IPS-15b (cell line): ENCODE results near the gene ZNF500.

ENCODE experiments used
- H3K27me3 ChIP-seq: one replicate; pipeline ENCODE4 v1.6.1; 2013; ENCODE audit warnings: low read length; ENCODE audit not compliant: control insufficient read depth, insufficient read depth
- H3K36me3 ChIP-seq: one replicate; pipeline ENCODE4 v1.6.1; 2013; ENCODE audit warnings: low read length; ENCODE audit not compliant: control insufficient read depth, insufficient read depth
- H3K4me1 ChIP-seq: one replicate; pipeline ENCODE4 v1.6.1; 2013; ENCODE audit warnings: mild to moderate bottlenecking, low read length; ENCODE audit not compliant: control insufficient read depth, insufficient read depth
- H3K4me3 ChIP-seq: one replicate; pipeline ENCODE4 v1.5.1; 2013; ENCODE audit warnings: low read depth, low read length
- H3K9ac ChIP-seq: one replicate; pipeline ENCODE4 v1.6.1; 2013; ENCODE audit warnings: low read depth, mild to moderate bottlenecking, low read length
- H3K9me3 ChIP-seq: one replicate; pipeline ENCODE4 v1.6.1; 2013; ENCODE audit warnings: mild to moderate bottlenecking, low read length; ENCODE audit not compliant: control insufficient read depth, insufficient read depth

Gene ZNF500

DNA sequence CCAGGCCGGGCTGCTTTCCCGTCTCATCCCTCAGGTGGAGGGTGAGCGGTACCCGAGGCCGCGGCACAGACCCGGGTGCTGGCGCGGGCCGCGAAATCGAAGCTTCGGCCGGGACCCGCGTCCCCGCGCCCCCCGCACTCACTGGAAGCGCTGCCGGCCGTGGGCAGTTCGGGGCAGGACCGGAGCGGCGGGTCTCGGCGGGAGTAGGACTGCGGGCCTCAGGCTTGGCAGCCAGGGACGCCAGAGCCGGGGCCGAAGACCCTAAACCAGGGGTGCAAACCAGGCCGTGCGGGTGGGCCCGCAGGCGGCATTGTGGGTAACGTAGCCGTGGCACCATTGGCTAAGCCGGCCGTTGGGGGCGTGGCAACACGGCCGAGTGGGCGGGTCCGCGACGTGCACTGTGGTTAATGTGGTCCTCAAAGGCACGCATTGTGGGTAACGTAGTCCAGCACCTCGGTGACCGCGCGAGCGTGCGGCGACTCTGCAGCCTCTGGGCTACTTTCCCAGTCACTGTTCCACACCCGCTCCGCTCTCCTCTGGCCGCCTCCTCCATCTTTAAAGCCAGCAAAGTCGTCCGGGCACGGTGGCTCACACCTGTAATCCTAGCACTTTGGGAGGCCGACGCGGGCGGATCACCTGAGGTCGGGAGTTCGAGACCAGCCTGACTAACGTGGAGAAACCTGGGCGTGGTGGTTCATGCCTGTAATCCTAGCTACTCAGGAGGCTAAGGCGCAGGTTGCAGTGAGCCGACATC lies at the start of gene ZNF500:
Gene ZNF500, minus strand, starts transcription at position 288 of the 754 bp plus-strand sequence. CDS start 1,184 bp downstream, outside the sequence.
- H3K9me3 ChIP-seq = no peaks in the 10 kb centered on the region
- peaks cover 2% of the 10 kb centered on the region for H3K4me1 ChIP-seq
- H3K36me3 ChIP-seq = peaks cover 23% of the 10 kb centered on the region
- H3K27me3 ChIP-seq = no peaks in the 10 kb centered on the region
- peak within 1 kb of the TSS; percentile 76 for H3K4me3 ChIP-seq
- peak within 1 kb of the TSS; percentile 79 for H3K9ac ChIP-seq

DNA sequence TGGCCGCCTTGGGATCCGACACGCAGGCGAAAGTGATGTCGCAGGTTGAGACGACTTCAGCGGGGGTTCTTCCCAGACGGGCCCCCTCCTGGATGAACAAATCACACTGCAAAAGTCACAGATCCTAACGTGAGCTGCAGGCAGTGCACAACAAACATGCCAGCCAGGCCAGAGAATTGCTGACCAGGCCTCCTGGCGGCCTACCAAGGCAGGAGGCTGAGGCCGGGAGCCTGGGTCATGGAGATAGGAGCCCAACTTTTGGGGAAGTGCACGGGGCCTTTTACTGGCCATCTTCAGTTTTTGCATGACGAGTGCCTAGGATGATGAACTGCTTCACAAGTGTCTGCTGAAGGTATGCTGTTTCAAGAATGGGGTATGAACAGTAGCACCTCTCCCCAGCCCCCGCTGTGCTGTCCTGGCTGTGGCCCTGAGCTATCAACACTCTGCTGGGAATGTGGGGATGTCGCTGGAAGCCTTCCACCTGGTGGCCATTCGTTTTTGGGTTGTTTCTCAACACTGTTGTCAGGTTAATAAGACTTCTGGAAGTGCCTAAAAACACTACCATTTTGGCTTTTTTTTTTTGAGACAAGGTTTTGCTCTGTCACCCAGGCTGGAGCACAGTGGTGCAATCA lies 47.7 kb upstream of the ZNF500 start:
- Histone ChIP-seq H3K4me1 (no peaks in the 10 kb centered on the region), H3K9ac (no peak overlapping the region), H3K9me3 (no peaks in the 10 kb centered on the region), H3K4me3 (no peak overlapping the region), H3K36me3 (peaks cover 34% of the 10 kb centered on the region), H3K27me3 (no peaks in the 10 kb centered on the region)

DNA sequence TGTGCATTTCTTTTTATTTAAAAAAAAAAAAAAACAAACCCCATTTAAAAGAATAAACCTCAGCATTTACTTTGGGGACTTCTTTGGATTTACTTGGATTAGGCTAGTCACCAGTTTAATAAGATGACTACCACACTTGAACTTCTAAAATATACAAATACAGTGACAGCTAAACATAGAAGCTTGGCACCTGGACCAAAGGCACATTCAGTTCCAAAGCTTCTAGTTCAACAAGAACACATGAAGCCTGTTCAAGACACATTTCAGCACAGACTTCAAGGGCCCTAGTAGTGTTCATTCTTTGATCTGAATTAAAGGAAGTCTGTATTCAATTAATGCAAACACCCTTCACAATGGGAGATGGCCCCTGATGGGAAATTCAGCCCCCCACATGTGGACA lies 47.1 kb upstream of the ZNF500 start:
- no peak overlapping the region for H3K9ac ChIP-seq
- H3K4me3 ChIP-seq = no peak overlapping the region
- no peaks in the 10 kb centered on the region for H3K27me3 ChIP-seq
- no peaks in the 10 kb centered on the region for H3K9me3 ChIP-seq
- H3K36me3 ChIP-seq = peaks cover 34% of the 10 kb centered on the region
- no peaks in the 10 kb centered on the region for H3K4me1 ChIP-seq

DNA sequence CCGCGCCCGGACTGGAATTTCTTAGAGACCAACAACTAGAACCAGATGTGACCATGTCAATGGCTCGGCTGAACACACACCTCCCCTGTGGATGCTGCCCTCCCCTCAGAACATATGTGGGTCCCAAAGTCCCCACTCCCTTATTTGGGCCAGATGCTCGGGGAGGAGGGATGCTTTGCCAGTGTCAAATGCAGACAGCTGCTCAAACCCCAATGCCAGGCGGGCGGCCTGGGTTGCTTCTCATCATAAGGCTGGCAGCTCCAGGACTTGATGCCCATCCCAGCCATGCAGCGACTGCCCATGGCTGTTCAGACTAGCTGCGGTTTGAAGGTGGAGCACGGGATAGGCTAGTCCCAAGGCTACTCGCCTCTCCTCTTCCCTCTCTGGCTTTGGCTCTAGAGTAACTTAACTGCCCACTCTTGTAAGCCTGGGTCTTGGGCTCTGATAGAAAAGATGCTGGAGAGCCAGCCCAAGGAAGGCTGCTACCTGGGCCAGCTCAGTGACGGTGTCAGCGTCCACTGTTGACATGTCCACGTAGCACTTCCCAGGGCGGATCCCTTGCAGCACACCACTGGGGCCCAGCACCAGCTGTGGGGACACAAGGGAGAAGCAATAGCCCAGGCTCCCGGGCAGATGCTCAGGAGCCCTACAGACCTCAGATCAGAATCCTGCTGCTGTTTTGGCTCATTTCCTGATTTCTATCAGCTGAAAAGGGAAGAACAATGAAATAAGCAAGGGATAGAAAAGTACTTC lies 46.5 kb upstream of the ZNF500 start:
- Histone ChIP-seq H3K4me3 (no peak overlapping the region), H3K36me3 (peaks cover 38% of the 10 kb centered on the region), H3K4me1 (no peaks in the 10 kb centered on the region), H3K9ac (no peak overlapping the region), H3K9me3 (no peaks in the 10 kb centered on the region), H3K27me3 (no peaks in the 10 kb centered on the region)

DNA sequence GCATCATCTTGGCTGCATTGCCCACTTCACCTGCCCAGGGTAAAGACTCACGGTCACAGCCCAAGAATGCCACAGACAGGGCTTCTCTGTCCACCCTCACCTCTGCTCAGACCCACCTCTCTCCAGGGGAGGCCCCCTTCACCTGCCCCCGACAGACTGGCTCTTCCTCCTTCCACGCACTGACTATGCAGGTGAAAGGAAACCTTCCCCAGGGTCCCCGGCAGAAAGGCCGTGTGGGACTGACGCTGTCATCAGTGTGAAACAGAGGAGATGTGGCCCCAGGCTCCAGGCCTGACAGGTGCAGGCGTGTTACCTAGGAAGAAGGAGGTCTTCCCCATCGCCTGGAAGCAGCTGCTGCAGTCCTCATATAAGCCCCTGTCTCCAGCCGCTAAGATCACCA lies 44.8 kb upstream of the ZNF500 start:
- no peak overlapping the region for H3K9ac ChIP-seq
- H3K36me3 ChIP-seq = peaks cover 36% of the 10 kb centered on the region
- H3K27me3 ChIP-seq = no peaks in the 10 kb centered on the region
- H3K9me3 ChIP-seq = no peaks in the 10 kb centered on the region
- H3K4me1 ChIP-seq = no peaks in the 10 kb centered on the region
- H3K4me3 ChIP-seq = no peak overlapping the region

DNA sequence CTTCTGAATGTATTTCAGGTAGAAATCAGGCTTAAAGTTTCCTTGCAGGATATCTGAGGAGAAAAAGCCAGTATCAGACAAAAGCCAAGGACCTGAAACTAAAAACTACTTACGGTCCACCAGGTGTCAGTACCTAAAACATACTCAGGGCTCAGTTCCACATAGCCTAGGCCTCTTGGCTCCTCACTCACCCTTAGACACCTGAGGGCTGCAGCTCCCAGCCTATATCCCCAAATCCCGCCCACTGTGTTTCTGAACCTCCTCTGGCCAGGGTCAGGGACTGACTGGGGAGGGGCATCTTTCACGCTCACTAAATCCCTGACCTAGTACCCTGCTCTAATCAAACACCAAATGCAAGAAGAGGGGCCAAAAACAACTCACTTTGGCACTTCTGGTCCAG lies 44.3 kb upstream of the ZNF500 start:
- no peaks in the 10 kb centered on the region for H3K4me1 ChIP-seq
- no peaks in the 10 kb centered on the region for H3K27me3 ChIP-seq
- no peaks in the 10 kb centered on the region for H3K9me3 ChIP-seq
- no peak overlapping the region for H3K9ac ChIP-seq
- H3K4me3 ChIP-seq = no peak overlapping the region
- H3K36me3 ChIP-seq = peaks cover 40% of the 10 kb centered on the region

DNA sequence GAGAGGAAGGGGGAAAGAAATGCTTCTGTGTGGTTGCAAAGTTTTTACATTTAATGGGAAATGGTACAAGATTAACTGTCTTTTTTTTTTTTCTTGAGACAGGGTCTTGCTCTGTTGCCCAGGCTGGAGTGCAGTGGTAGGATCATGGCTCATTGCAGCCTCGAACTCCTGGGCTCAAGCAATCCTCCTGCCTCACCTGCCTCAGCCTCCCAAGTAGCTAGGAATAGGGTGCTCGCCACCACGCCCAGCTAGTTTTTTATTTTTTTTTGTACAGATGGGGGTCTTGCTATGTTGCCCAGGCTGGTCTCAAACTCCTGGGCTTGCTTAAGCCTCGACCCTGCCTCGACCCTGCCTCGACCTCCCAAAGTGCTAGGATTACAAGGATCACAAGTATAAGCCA lies 39.3 kb upstream of the ZNF500 start:
- peaks cover 30% of the 10 kb centered on the region for H3K36me3 ChIP-seq
- H3K9ac ChIP-seq = no peak overlapping the region
- H3K27me3 ChIP-seq = no peaks in the 10 kb centered on the region
- H3K4me3 ChIP-seq = no peak overlapping the region
- no peaks in the 10 kb centered on the region for H3K9me3 ChIP-seq
- H3K4me1 ChIP-seq = no peaks in the 10 kb centered on the region

DNA sequence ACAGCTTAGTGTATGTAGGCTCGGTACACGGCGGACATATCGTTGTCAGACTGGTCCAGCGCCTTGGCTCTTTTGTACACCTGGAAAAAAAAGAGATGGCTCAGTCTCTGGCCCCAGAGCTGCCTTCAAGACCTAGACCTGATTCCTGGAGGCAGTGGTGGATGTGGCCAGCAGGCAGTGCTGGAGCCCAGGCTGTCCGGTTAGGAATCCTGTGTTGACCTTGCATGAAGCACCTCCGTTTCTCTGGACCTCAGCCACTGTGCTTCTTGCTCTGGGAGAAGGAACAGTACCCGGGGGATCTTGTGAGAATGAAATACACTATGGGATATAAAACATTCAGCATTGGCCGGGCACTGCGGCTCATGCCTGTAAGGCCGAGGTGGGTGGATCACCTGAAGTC lies 38.3 kb upstream of the ZNF500 start:
- H3K36me3 ChIP-seq = peaks cover 29% of the 10 kb centered on the region
- H3K4me1 ChIP-seq = no peaks in the 10 kb centered on the region

DNA sequence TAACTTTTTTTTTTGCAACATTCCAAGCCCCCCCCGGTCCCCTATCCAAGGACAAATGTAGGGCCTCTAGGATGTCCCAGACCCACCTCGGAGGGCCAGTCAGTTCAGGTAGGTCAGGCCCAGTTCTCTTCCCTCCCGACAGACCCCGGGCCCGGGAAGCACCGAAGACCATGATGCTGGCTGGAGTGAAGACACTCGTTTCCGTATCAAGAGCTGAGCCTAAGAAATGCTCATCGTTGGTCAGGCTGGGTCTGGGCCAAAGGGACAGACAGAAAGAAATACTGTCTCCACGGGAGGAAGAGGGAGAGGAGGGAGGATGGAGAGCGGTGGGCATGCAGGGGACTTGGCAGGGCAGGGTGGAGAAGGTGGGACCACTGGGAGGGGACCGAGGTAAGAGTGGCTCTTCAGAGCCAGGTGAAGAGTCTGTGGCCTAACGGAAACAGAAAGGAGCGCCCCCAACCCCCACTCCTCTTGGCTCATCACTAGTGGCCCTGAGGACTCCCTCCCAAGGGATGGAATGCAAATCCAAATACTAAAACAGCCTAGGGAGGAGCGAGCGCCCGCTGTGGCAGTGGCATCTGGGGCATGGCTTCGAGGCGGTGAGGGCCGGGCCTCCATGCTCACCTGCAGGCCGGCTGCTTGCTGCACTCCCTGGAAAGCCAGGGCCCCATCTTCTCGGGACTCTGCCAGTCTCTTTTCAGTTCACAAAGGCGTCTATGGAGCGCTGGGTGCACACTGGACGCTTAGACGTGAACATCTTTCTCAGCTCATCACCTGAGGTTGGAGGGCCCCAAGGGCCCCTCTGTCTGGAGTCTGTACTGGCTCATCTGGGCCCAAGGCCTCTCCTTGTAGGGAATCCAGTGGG lies 37.2 kb upstream of the ZNF500 start:
- Histone ChIP-seq H3K9me3 (no peaks in the 10 kb centered on the region), H3K4me1 (no peaks in the 10 kb centered on the region), H3K9ac (no peak overlapping the region), H3K4me3 (no peak overlapping the region), H3K27me3 (no peaks in the 10 kb centered on the region), H3K36me3 (peaks cover 36% of the 10 kb centered on the region)

More for the DNA sequence above, 38.3 kb upstream of the ZNF500 start:
- H3K9me3 ChIP-seq = no peaks in the 10 kb centered on the region
- no peak overlapping the region for H3K9ac ChIP-seq
- no peak overlapping the region for H3K4me3 ChIP-seq
- H3K27me3 ChIP-seq = no peaks in the 10 kb centered on the region

DNA sequence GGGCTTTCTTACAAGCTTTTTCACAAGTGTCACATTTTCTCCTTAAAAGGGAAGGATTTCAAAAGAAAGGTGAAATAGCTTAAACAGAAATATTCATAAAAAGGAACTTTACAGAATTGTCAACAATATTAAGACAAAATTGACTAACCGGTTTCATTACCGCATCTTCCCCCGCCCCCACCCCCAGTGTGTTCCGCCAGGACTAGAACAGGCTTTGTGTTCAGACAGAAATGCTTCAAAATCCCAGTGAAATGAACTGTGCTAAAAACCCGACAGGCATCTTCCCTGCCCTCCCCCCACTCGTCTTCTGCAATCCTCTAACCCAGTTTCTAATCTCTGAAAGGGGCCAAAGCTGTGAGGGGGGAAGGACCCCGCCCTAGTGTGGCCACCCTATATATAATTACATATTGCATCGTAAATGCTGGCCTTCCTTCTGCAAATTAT lies 36.5 kb upstream of the ZNF500 start:
- no peaks in the 10 kb centered on the region for H3K27me3 ChIP-seq
- H3K36me3 ChIP-seq = peaks cover 38% of the 10 kb centered on the region
- peak overlapping the region; percentile 63 for H3K4me3 ChIP-seq
- H3K4me1 ChIP-seq = no peaks in the 10 kb centered on the region
- H3K9ac ChIP-seq = no peak overlapping the region
- H3K9me3 ChIP-seq = no peaks in the 10 kb centered on the region

DNA sequence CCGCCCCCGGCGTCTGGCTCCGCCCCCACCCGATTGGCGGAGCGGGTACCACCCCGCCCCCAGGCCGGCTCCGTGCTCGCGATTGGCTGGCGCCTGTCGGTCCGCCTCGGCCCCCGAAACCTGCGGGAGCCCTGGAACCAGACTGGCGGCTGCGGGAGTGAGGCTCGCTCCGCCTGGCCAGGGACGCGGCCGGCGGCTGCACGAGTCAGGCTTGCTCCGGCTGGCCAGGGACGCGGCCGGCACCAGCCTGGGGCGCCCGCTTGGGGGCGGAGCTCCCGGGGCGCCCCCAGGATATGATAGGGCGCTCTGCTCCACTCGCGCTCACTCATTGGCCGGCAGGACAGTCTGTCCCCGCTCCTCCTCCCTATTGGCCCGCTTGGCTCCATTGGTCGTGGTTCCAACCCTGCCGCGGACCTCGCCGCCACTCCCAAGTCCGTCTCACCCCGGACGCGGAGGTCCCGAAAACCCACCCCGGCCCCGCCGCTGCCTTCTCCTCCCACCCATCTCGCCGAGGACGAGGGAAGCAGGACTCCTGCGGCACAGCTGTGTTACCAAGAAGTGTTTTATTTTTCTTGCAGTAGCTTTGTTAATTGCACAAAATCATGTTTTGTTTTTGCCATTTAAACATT lies 35.8 kb upstream of the ZNF500 start:
- no peak overlapping the region for H3K9ac ChIP-seq
- H3K36me3 ChIP-seq = peaks cover 34% of the 10 kb centered on the region
- no peaks in the 10 kb centered on the region for H3K9me3 ChIP-seq
- H3K4me3 ChIP-seq = peak overlapping the region; percentile 63
- H3K27me3 ChIP-seq = no peaks in the 10 kb centered on the region
- no peaks in the 10 kb centered on the region for H3K4me1 ChIP-seq
